Stimulated activated naive CD8-positive, alpha-beta T cell treated with anti-CD3 and anti-CD28 coated beads, Interleukin-15, Interleukin-2, amounts not matched to agents 100 ng/mL and 50 ng/mL, for 24 hours (primary cell): Measurements from ENCODE around the gene RGL4.
"Not testable (repeated sequence)": the region's sequence is repeated elsewhere in the genome, so short reads cannot be mapped to it uniquely, and the experiment has no call there.

Source experiments
- H3K27ac Mint-ChIP-seq: one replicate; pipeline ENCODE4 v1.8.0; 2021; ENCODE audit warnings: mild to moderate bottlenecking, mixed read lengths
- H3K27me3 Mint-ChIP-seq: one replicate; pipeline ENCODE4 v1.8.0; 2021; ENCODE audit warnings: mixed read lengths
- H3K36me3 Mint-ChIP-seq: one replicate; pipeline ENCODE4 v1.8.0; 2021; ENCODE audit warnings: low read depth, mixed read lengths
- H3K4me1 Mint-ChIP-seq: one replicate; pipeline ENCODE4 v1.8.0; 2021; ENCODE audit warnings: low read depth, mixed read lengths
- H3K4me3 Mint-ChIP-seq: one replicate; pipeline ENCODE4 v1.8.0; 2021; ENCODE audit warnings: mild to moderate bottlenecking, mixed read lengths
- H3K9me3 Mint-ChIP-seq: one replicate; pipeline ENCODE4 v1.8.0; 2021; ENCODE audit warnings: mixed read lengths

Gene RGL4

DNA sequence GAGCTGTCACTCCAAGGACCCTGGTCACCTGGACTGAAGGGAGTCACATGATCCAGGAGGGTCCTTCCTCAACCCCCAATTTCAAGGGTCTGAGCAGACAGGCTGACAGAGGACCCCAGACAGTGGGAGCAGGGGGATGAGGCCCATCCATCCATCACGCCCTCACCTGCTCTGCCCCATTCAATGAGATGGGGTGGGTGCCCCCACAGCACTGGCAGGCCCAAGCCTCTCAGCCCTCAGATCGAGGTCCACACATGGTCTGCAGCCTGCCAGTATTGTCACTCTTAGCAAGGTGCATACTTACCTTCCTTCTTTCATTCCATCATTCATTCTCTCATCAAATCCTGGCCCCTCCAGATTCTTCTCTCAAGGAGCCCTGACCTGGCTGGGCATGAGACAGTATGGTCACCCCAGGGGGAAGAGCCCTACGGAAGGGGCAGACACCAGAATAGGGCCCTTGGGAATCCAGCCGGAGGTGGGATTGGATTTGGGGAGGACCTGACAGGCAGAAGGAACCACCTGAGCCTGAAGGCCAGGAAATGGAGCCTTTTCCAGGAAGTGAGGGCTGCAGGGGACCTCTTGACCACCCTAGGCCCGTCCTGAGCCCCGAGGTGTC is 15.8 kb upstream of the RGL4 start:
- not testable (repeated sequence) for H3K4me1 Mint-ChIP-seq, H3K4me3 Mint-ChIP-seq, H3K9me3 Mint-ChIP-seq, H3K27me3 Mint-ChIP-seq, H3K27ac Mint-ChIP-seq, H3K36me3 Mint-ChIP-seq

DNA sequence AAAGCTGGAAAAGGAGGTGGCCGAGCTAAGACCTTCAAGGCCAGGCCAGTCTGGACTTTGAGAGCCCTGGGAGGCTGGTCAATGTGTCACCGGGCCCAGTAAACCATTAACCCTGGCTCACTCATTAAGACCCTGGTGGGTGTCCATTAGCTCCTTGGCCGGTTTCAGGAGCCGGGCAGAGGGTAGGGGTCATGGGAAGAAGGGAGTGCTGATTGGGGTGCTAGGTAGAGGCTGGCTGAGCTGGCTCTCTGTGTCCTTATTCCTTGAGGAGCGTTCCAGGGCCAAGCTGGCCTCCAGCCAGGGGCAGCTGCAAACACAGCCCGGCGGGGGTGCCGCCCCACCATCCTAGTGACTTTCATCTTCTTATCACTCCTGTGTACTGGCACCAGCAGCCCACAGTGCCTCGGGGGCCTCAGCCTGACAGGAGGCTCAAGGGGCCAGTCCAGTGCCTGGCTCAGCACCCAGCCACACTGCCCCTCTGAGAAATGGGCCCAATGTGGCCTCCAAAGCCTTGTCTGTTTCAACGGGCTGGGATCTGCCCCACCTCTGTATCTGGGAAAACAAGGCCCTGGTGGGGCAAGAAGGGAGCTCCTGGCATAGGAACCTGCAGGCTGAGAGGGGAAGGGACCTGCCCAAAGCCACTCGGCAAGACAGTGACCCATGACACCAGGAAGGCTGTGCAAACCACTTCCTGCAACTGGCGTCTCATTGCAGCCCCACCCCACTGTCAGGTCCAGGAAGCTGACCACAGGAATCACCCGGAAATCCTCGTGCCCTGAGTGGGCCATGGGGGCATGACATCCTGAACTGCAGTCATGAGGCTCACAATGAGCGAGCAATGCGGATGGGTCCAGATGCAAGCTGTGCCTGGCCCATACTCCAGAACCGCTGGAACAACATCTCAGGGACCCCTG is 15.1 kb upstream of the RGL4 start:
- Mint-ChIP-seq H3K36me3 (peaks cover 12% of the 10 kb centered on the region), H3K9me3 (no peaks in the 10 kb centered on the region), H3K27ac (no peak overlapping the region), H3K4me1 (no peaks in the 10 kb centered on the region), H3K27me3 (no peaks in the 10 kb centered on the region), H3K4me3 (no peak overlapping the region)

DNA sequence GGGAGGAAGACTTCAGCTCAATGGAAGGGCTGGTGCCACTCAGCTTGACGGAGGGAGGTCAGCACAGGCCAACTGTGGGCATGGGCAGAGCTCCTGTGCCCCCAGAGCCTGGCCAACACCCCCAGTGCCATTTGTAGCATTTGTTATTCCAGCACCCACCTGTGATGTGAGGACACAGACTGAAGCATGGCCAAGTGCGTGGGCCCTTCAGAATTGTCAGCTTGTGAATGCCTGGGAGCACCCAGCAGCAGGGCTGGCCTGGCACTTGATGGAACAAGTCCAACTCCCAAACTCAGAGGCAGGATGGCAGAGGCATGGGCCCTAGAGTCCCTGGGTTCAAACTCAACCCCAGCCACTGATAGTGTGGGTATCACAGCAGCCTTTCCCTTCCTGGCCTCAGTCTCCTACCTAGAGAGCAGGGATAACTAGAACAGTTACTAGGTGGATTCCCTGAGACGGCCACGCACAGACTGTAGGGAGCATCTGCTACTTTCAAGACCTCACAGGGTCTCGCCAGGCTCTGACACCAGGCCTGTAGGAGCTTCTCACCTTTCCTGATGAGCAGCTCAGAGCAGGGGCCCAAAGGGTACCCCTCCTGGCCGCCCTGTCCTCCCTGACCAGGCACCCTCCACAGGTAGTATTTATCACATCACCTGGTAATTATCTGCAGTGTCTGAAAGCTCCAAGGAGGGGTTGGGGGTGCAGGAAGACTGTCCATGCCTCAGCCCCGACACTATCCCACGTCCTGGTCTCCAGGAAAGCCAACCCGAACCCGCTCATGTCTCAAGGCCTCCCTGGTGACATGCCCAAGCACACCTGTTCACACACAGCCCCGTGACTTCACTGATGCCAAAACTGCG is 13.7 kb upstream of the RGL4 start:
- H3K36me3 Mint-ChIP-seq: peaks cover 17% of the 10 kb centered on the region
- not testable (repeated sequence) for H3K27ac Mint-ChIP-seq, H3K9me3 Mint-ChIP-seq

DNA sequence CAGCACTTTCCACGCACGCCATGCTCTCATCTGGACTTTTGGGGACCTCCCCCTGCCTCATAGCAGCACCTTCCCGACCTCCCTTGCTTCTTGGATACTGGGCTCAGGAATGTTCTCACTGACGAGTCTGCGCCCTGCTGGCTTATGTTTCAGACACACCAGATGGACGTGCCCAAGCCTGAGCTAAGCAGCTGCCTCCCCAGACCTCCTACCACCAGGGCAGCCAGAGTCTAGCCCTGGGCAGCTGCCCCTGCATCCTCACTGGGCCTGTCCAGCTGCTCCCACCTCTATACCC is 13.2 kb upstream of the RGL4 start:
- no peak overlapping the region for H3K4me3 Mint-ChIP-seq
- peaks cover 17% of the 10 kb centered on the region for H3K36me3 Mint-ChIP-seq
- no peaks in the 10 kb centered on the region for H3K9me3 Mint-ChIP-seq
- H3K27me3 Mint-ChIP-seq: no peaks in the 10 kb centered on the region
- H3K27ac Mint-ChIP-seq: no peak overlapping the region
- H3K4me1 Mint-ChIP-seq: no peaks in the 10 kb centered on the region

More for the DNA sequence above, 13.7 kb upstream of the RGL4 start:
- not testable (repeated sequence) for H3K27me3 Mint-ChIP-seq, H3K4me3 Mint-ChIP-seq, H3K4me1 Mint-ChIP-seq

DNA sequence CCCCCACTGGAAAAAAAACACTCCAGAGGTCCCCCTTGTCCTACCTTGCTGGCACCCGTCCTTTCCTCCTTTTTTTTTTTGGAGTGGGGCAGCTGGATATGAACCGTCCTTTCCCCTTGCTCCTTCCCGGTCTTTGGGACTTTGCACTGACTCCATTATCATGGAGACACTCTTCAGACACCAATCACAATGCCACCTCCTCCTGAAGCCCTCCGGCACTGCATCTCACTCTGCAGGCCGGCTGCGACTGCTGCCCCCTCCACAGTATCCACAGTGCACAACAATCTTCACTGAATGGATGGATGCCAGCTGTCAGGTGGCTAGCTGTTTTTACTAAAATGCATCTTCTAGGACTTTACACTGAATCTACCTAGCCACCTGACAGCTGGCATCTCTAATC is 12.7 kb upstream of the RGL4 start:
- no peak overlapping the region for H3K4me3 Mint-ChIP-seq
- H3K27me3 Mint-ChIP-seq: no peaks in the 10 kb centered on the region
- H3K4me1 Mint-ChIP-seq: no peaks in the 10 kb centered on the region
- H3K36me3 Mint-ChIP-seq: peaks cover 17% of the 10 kb centered on the region
- H3K27ac Mint-ChIP-seq: no peak overlapping the region
- no peaks in the 10 kb centered on the region for H3K9me3 Mint-ChIP-seq

DNA sequence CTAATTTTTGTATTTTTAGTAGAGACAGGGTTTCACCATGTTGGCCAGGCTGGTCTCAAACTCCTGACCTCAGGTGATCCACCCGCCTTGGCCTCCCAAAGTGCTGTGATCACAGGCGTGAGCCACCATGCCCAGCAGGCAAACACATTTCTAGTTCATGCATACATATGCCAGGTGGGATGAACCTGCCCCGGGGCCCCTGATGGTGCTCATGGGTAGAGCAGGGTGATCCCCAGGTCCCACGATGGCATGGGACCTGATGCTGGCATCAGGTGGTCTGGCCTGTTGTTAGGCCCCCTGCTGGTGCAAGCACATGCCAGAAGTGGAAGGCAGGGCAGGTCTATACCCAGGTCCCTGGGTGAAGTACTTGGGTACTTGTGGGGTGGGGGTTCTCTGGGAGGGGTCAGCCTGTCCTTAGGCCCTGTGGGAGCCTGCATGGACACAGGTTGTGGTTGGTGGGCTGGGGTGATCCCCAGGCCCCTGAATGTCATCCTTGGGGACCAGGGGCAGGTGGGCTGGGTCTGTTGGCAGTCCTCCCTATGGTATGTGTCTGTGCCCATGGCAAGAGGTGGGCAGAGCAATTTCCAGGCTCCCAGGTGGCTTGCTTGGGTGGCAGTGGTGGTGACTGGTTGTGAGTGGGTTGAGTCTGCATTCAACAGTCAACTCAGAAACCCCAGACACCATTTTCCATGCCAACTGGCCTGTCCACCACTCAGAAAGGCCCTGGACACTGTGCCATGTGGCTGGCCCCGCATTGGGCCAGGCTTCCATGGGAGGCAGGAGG is 9.6 kb upstream of the RGL4 start:
- Mint-ChIP-seq H3K9me3 (no peaks in the 10 kb centered on the region), H3K27me3 (no peaks in the 10 kb centered on the region), H3K4me1 (no peaks in the 10 kb centered on the region), H3K4me3 (no peak overlapping the region), H3K27ac (no peak overlapping the region), H3K36me3 (peaks cover 17% of the 10 kb centered on the region)

DNA sequence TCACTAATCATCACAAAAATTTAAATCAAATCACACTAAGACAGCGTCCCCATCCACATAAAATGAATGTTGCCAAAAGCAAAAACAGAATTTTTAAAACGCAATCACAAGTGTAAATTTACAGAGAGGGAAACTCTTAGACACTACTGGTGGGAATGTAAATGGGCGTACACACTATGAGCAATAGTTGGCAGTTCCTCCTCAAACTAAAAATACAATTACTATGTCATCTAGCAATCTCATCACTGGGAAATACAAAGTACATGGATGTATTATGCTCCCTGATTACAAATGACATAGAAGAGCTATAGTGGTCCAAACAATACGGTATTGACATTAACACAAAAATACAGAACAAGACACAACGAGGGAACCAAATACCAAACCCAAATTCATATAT is 8.7 kb upstream of the RGL4 start:
- Mint-ChIP-seq H3K36me3 (peaks cover 17% of the 10 kb centered on the region), H3K27ac (no peak overlapping the region), H3K4me1 (no peaks in the 10 kb centered on the region), H3K4me3 (no peak overlapping the region), H3K27me3 (no peaks in the 10 kb centered on the region), H3K9me3 (no peaks in the 10 kb centered on the region)

DNA sequence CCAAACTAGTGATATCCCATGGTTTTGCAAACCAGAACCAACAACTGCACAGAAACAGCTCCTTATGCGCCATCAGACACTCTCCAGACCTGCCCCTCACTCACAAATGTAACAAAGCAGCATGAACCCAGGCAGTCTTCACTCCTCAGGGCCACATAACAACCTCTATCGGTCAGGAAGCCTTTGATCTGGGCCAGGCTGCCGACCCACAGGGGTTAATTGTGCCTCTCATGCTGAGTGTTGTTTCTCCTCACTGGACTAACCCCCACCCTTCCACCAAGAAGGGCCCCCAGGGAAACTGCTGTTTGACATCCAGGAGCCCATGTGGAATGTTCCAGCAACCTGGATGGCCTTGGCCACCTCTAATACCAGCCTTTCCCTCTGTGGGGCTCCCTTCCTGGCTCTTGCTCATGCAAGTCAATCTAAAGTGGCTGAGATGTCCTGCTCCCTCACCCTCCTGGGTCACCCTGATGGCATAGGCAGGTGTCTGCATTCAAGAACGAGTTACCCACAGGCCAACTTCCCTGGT is 7.9 kb upstream of the RGL4 start:
- H3K27me3 Mint-ChIP-seq: no peaks in the 10 kb centered on the region
- H3K36me3 Mint-ChIP-seq: peaks cover 17% of the 10 kb centered on the region
- no peaks in the 10 kb centered on the region for H3K9me3 Mint-ChIP-seq
- no peak overlapping the region for H3K4me3 Mint-ChIP-seq
- no peaks in the 10 kb centered on the region for H3K4me1 Mint-ChIP-seq
- H3K27ac Mint-ChIP-seq: no peak overlapping the region

DNA sequence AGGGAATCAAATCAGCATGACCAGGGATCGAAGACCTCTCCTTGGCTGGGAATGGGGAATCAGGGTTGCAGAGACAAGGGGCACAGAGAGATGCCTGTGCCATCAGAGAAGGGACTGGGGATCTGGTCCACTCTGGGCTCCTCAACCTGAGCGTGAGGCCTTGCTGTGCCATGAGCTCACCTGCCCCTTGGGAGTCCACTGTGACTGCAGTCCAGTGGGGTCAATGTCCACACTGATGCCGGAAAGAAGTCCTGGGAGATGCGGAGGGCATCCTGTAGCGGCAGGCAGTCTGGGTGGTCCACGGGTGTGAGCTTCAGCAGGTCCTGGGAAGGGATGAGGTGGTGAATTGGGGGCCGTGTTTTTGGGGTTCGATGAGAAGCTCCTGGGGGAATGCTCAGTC is 7.3 kb upstream of the RGL4 start:
- Mint-ChIP-seq H3K27me3 (no peaks in the 10 kb centered on the region), H3K4me3 (no peak overlapping the region), H3K9me3 (no peaks in the 10 kb centered on the region)

DNA sequence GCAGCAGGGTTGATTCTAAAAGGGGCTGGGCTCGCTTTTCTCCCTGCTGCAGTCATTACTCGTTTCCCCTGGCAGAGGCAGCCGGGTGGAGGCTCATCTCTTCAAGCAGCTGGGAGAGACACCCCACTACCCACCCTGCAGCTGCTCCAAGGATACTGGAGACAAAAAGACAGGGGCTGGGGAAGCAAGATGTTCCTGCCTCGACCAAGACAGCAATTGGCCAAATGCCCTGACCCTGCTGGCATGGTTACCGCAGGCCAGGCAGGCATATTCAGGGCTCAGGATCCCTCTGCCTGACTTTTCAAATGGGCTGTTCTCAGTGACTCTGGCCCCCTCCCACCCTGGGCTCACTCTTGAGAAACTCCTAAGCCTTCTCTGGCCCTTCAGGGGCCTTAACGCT is 6.8 kb upstream of the RGL4 start:
- Mint-ChIP-seq H3K4me1 (no peaks in the 10 kb centered on the region), H3K27me3 (no peaks in the 10 kb centered on the region), H3K4me3 (no peak overlapping the region), H3K27ac (no peak overlapping the region), H3K9me3 (no peaks in the 10 kb centered on the region), H3K36me3 (peaks cover 17% of the 10 kb centered on the region)

More for the DNA sequence above, 7.3 kb upstream of the RGL4 start:
- Mint-ChIP-seq H3K36me3 (peaks cover 17% of the 10 kb centered on the region), H3K27ac (no peak overlapping the region), H3K4me1 (no peaks in the 10 kb centered on the region)

DNA sequence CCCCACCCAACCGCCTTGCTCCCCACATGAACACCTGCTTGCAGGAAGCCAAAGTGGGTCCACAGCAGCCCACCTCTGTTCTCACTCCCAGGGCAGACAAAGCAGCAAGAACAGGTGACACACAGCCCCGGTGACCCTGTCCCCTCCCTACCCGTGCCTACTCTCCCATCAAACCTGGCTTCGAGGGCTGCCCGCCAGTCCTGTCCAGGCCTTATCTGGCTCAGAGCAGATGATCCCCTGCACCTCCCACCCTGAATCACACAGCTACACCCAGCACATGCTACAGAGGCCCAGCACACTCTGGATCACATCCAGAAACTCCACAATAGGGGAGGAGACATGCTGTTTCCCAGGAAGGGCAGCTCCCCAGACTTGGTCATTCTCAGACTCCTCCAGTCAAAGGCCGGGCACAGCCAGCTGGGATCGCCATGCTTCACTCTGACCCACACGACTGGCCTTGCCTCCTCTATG is 6.2 kb upstream of the RGL4 start:
- H3K4me3 Mint-ChIP-seq: no peak overlapping the region
- no peaks in the 10 kb centered on the region for H3K4me1 Mint-ChIP-seq
- H3K9me3 Mint-ChIP-seq: no peaks in the 10 kb centered on the region
- no peaks in the 10 kb centered on the region for H3K27me3 Mint-ChIP-seq
- H3K36me3 Mint-ChIP-seq: peaks cover 12% of the 10 kb centered on the region
- no peak overlapping the region for H3K27ac Mint-ChIP-seq

DNA sequence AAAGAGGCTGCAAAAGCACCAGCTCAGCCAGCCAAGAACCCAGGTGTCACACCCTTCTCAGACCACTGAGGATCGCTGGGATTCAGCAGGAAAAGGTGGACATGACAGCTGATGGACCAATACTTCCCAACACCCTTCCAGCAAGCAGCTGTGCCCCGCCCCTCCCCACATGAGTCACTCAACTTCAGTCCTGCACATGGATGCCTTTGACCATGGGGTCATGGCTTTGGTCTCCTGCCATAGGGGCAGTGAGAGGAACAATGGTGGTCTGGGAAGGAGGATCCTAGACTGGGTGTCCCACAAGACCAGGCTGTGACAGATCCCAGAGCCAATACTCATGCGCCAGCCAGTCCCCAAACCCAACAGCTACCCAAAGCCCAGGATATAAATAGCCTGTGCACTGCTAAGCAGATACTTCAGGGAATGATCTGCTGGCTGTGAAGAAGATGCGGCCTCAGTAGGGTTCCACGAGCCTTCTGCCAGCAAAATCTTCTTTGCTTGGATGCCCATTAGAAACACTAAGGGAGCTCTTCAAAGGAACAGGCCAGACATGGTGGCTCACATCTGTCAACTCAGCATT is 5.5 kb upstream of the RGL4 start:
- Mint-ChIP-seq H3K27me3 (no peaks in the 10 kb centered on the region), H3K36me3 (peaks cover 12% of the 10 kb centered on the region), H3K27ac (peak overlapping the region; percentile 58), H3K4me3 (no peak overlapping the region), H3K4me1 (no peaks in the 10 kb centered on the region), H3K9me3 (no peaks in the 10 kb centered on the region)

DNA sequence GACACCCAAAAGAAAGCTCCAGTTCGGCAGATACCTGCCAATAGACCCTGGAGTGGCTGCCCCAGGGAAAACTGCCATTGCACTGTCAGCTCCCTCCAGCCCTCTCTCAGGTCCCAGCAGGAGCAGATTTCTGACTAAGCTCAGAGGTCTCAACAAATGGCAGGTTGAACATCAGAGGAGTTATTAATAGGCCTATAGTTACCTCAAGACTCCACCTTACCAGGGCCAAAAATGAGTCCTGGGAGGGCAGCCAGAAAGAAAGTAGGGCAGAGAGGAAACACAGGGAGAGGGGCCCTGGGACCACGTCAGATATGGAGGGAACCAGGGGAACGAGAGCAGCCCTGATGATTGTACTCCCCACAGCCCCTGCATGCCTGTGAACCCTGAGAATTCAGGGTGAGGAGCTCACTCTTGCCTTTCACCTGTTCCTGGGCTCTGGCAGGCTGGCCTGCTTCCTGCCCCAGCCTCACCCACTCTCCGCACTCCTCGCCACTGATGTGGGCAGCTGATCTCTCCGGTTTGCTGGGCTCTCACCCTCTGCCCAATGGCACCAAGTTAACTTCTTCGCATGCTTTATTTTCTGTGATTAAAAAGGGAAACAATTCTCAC is 4.3 kb upstream of the RGL4 start:
- Mint-ChIP-seq H3K27me3 (no peaks in the 10 kb centered on the region), H3K27ac (no peak overlapping the region), H3K9me3 (no peaks in the 10 kb centered on the region), H3K4me3 (no peak overlapping the region), H3K36me3 (peaks cover 9% of the 10 kb centered on the region), H3K4me1 (no peaks in the 10 kb centered on the region)

DNA sequence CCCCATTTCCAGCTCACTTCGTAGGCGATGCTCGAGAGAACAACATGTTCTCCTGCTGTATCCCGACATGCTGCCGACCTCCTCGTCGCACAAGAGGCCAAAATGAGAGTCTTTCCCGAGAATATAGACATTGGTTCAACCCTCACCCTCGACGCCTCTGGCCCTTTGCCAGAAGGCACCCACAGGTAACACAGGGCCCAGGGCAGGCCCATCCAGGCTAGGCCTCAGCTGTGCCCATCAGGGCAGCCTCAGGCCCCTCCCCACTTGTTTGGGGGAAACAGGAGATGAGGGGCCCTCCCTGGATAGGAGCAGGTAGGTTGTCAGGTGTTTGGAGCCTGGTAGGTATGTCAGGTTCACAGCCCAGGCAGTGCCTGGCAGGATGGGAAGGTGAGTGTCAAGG is 2.7 kb upstream of the RGL4 start:
- Mint-ChIP-seq H3K27me3 (no peaks in the 10 kb centered on the region), H3K4me3 (no peak overlapping the region), H3K27ac (no peak overlapping the region), H3K4me1 (no peaks in the 10 kb centered on the region), H3K9me3 (no peaks in the 10 kb centered on the region), H3K36me3 (peaks cover 11% of the 10 kb centered on the region)
